Fibroblast of the aortic adventitia (primary cell): Measurements from ENCODE around the gene PIK3C2G. TPM values are rescaled to one million over a fixed set of nuclear protein-coding genes. Genes with fewer than 3 reads are reported as not detected.

Experiments
- DNase-seq: peaks from one replicate; pipeline ENCODE4 v3.0.0-alpha.2; 2010; ENCODE audit warnings: low read depth
- H3K4me3 ChIP-seq: 2 replicates; pipeline ENCODE4 v1.5.1; 2011; ENCODE audit warnings: low read depth, mild to moderate bottlenecking, control low read depth, low read length, moderate library complexity
- total RNA-seq: library from RNA; depleted of rRNA; stranded (reverse); fragments of >200 nt; gene quantifications from 2 replicates; pipeline ENCODE4 v1.2.3, GENCODE V29; 2012; ENCODE audit warnings: low replicate concordance
- TF ChIP-seq, protein P1 (sequence below): IDR thresholded peaks from 2 replicates; pipeline ENCODE4 v1.5.1; 2011; ENCODE audit warnings: mild to moderate bottlenecking, low read length, control low read depth, inconsistent platforms; ENCODE audit not compliant: insufficient read depth

Gene PIK3C2G
- total RNA-seq, 1 donor, result 0.09 TPM

DNA sequence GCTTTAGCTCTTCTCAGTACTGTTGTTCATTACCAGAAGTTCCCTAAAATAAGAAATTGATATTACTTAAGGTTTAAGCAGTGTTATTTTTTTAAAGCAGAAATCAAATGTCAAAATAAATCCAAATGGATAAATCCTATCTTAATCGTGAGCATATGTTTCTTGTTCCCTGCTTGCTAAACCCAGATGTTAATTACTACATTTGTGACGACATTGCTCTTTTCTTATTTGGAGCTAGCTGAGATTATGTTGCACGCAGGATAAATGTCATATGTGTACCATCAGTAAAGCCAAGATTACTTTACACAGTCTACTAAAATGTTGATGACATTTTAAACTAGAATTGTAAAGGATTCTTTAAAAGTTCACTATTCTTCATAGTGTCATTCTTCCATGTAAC lies 319.0 kb downstream of the PIK3C2G start:
- DNase-seq, result peak; percentile 57
- no peak overlapping the region for H3K4me3 ChIP-seq
- TF ChIP-seq, protein P1, sequence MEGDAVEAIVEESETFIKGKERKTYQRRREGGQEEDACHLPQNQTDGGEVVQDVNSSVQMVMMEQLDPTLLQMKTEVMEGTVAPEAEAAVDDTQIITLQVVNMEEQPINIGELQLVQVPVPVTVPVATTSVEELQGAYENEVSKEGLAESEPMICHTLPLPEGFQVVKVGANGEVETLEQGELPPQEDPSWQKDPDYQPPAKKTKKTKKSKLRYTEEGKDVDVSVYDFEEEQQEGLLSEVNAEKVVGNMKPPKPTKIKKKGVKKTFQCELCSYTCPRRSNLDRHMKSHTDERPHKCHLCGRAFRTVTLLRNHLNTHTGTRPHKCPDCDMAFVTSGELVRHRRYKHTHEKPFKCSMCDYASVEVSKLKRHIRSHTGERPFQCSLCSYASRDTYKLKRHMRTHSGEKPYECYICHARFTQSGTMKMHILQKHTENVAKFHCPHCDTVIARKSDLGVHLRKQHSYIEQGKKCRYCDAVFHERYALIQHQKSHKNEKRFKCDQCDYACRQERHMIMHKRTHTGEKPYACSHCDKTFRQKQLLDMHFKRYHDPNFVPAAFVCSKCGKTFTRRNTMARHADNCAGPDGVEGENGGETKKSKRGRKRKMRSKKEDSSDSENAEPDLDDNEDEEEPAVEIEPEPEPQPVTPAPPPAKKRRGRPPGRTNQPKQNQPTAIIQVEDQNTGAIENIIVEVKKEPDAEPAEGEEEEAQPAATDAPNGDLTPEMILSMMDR, result no peak

DNA sequence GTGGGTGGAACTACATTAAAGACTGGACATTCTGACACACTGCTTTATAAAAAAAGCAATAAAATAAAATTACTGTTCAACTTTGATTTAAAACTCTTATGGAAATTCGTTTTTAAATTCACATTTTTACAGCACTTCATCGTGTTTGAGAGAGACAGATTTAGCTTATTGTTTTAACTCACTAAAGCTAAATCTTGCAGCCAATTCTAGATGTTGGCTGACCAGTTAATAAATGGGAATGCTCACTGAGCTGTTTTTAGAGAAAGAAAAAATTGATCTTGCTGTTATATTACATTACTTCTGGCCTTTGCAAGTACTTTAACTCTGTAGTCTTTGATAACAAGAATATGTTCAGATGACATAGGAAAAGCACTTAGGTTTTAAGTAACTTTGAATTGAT lies 319.4 kb downstream of the PIK3C2G start:
- no peak overlapping the region for H3K4me3 ChIP-seq
- TF ChIP-seq, protein P1, result no peak
- no peak for DNase-seq

DNA sequence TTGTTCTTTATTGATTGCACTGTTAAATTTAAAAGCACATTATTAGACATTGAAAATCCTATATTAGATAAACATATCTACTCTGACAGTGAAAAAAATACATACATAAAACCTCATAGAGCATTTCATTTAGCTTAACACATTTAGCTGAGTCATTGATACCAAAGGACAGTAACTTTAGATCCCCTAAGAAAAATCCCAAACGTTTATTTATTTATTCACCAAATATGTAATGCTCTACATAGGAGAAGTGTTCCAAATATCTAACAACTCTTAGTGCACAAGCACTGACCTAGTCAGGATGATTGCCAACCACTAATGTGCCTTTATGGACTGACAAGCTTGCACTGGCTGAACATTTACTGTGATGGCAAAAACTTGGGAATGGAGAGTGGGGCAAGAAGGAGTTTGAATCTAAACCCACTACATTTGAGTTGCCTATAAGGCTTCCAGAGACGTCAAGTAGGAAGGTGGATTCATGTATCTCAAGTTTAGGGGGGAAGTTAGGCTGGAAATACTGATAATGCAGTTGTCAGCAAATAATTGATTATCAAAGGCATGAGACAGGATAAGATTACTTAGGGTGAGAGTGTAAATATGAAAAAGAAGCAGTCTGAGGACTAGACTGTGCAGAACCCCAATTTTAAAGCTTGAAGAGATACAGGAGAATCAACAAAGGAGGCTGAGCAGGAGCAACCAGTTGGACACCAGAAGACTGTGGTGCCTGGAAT lies 320.1 kb downstream of the PIK3C2G start:
- H3K4me3 ChIP-seq, result no peak overlapping the region
- DNase-seq, result no peak
- TF ChIP-seq, protein P1, result no peak

DNA sequence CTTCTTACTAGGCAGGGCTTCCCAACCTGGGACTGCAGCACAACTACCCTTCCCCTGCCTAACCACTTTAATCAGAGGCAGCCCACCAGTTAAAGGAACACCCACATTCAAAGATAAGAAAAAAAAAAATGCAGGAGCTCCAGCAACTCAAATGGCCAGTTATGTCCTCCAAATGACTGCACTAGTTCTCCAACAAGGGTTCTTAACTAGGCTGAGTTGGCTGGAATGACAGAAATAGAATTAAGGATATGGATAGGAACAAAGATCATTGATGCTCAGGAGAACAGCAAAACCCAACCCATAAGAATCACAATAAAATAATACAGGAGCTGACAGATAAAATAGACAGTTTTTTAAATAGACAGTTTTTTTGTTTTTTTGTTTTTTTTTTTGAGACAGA lies 322.3 kb downstream of the PIK3C2G start:
- TF ChIP-seq, protein P1, result no peak
- no peak for DNase-seq
- no peak overlapping the region for H3K4me3 ChIP-seq

DNA sequence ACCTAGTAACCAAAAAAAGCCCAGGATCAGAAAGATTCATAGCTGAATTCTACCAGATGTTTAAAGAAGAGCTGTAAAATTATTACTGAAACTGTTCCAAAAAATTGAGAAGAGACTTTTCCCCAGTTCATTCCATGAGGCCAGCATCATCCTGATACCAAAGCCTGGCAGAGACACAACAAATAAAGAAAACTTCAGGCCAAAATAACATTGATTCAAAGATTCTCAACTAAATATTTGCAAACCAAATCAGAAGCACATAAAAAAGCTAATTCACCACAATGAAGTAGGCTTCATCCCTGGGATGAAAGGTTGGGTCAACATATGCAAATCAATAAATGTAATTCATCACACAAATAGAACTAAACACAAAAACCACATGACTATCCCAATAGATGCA lies 325.3 kb downstream of the PIK3C2G start:
- H3K4me3 ChIP-seq, result no peak overlapping the region
- TF ChIP-seq, protein P1, result no peak
- no peak for DNase-seq

DNA sequence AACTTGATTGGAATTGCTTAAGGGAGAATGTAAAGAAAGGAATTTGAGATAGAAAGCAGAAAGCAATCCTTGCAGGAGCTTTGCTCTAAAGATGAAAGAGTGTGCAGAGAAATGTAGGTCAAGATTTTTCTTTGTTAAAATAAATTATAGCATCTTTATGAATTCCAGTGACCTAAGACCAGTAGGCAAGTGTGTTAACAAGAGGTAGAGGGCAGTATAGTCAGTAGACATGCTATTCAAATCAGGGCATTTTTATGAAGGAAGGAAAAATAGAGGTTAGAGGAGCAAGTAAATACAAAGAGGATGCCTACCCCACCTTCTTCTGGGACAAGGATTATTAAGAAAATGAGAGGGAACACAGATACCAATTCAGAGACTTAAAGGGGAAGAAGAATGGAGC lies 328.0 kb downstream of the PIK3C2G start:
- no peak overlapping the region for H3K4me3 ChIP-seq
- DNase-seq, result peak; percentile 31
- TF ChIP-seq, protein P1, result peak; percentile 33

DNA sequence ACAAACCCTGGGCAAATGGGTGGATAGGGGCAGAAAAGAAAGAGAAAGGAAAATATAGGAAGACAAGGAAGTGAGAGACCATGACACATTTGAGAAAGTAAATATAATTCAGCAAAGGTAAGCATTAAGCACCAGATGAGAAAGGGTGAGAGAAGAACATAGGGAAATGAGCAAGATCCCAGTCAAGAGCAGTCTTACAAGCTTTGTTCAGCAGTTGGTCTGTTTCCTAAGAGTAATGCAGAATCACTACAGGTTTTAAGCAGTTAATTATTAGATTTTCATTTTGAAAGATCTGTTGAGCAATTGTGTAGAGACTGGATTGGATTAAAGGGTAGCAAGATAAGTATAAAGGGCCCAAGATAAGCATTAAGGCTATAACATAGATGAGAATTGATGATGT lies 330.2 kb downstream of the PIK3C2G start:
- no peak overlapping the region for H3K4me3 ChIP-seq
- no peak for DNase-seq
- TF ChIP-seq, protein P1, result no peak
